HG03025 (cell line): Measurements from ENCODE around the gene ETV3L.

ENCODE experiments used
- ATAC-seq: cut with Tn5 transposase; IDR thresholded peaks from one replicate; pipeline ENCODE4 v1.9.1; 2021; ENCODE audit warnings: mild to moderate bottlenecking, moderate library complexity; ENCODE audit not compliant: unreplicated experiment, low FRiP score

Gene ETV3L

DNA sequence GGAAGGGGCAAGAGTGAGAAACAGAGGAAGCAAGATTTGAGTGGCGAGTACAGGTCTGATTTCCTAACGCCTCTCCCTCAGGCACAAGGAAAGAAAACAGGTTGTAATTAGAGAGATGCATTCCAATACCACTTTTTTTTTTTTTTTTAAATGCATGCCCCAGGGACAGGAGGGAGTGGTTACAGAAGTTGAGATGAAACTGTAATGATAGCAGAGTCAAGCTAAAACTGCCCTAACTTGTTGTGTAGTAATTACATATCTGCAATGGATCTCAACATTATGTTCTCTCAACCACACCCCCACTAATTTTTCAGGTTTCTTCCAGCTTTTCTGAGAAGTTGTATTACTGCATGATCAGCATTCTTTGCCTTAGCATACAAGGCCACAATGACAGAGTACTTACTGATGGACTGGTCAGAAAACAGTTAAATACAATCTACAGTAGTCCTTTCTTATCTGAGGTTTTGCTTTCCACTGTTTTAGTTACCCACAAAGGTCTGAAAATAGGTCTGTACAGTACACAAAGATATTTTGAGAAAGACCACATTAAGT is 33.1 kb upstream of the ETV3L start:
- ATAC-seq, result no peak

GRCh38 chr1:157132111-157132510 is 32.5 kb upstream of the ETV3L start:
- no peak for ATAC-seq

DNA sequence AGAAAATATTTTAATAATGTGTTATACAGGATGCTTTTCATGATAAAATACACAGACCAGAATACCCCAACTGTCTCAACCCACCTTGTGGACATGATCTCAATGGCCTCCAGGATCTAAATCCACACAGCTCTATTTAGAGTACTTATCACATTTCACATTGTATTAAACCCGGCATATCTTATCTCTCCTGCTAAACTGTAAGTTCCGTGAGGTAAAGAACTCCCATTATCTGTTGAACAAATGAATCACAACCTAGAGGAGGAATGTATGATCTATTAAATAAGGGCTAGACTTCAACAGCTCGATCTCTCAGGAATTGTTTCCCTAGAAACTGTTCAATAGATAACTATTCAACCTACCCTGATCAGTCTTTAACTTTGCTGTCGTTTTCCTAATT is 31.7 kb upstream of the ETV3L start:
- no peak for ATAC-seq

DNA sequence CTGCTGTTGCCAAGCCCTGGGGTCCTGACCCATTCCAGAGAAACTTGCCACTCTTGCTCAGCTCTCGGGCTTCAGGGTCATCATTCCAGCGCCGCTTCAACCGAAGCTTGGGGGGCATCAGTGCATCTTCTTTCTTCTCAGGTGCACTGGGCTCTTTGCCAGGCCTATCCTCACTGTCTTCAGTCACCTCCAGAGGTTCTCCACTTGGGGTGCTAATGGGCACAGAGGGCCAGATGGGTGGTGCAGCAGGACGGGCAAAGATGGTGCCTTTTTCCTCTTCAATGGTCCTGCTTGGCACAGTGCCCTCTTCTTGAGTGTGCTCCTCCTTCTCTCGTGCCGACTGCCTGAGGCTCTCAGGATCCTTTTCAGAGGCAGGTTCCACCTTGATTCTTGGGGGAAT is 25.2 kb upstream of the ETV3L start:
- ATAC-seq, result no peak

- no peak for ATAC-seq
Observed at GRCh38 chr1:157119448-157119847, 19.8 kb upstream of the ETV3L start.

DNA sequence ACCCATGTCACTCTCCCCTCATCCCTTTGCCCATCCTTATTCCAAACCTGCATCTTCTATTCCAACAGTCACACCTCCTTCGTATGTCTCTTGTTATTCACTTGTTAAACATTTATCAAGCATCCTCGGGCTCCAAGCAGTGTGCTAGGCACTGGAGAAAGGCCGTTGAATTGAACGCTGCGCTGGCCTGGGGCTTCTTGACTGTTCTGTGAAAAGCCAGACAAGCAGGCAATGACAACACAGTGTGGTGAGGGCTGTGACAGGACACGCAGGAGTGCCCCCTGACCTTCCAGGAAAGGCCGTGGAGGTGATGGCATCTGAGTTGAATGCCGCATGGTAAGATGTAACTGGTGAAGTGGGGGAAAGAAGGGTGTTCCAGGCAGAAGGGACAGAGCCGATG is 19.4 kb upstream of the ETV3L start:
- no peak for ATAC-seq

GRCh38 chr1:157117527-157118057 is 18.0 kb upstream of the ETV3L start:
- ATAC-seq, result no peak

DNA sequence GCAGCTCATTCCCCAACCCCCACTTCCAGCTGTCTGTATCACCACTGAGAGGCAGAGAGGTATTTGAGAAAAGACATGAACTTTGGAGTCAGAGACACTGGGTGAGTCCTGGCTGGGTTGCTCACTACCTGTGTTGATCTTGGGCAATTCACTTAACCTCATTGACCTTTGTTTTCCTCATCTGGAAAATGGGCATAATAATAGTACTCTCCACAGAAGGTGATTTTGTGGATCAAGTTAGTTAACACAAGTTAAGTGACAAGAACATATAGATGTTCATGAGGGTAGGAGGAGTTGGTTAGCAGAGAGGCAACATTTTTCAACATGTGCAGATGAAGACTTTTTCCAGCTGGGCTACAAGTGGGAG is 17.1 kb upstream of the ETV3L start:
- no peak for ATAC-seq

DNA sequence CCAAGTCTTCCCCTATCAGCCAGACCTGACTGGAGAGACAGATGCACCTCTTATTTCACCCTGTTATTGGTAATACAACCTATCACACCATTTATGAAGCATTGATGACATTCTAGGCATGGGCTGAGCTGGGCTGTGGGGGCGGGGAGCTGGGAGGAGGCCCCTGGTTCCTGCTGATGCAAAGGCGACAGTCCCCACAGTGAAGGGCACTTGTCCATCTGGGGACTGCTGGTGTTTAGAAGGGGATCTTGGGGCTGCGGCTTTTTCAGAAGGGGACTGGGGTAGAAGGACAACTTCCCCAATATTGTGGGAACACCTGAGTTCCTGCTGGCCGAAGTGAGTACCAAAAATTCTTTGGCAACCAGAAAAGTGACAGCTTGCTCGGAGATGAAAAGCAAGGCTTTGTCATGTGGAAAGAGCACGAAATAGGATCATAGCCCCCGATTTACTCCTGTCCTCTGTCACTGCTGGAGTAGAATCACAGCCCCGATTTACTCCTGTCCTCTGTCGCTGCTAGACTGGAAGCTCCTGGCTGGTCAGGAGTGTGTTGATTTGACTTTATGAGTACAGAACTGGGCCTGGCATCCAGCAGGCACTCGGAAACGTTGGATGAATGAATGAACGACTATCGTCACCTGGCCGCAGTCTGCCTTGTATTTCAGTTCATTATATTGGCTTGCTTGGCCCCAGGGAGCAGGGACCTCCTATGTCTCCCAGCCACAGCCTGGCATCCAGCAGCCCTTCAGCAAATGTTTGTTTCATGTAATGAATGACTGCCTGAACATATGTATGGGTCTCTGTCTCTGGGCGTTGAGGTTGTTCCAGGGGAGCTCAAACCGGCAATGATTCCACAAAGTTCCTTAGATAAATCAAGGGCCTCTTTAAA is 16.5 kb upstream of the ETV3L start:
- ATAC-seq, result no peak

DNA sequence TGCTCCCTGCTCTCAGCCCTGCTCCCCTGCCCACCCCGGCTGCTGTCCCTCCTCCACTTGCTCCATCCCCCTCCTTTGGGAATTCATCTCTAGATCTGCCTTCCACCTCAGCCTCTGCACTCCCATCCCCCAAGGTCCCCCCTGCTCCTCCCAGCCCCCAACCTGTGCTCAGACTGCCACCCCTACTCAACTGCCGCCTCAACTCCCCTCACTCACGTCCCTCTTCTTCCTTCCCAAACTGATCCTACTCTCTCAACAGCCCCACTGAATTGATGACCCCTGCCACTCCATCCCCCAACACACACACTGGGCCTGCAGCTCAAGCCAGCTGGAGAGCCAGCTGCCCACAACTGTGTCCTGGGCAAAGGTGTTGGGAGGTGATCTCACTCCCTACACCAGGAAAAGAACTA is 15.8 kb upstream of the ETV3L start:
- no peak for ATAC-seq

GRCh38 chr1:157114183-157115121 is 14.8 kb upstream of the ETV3L start:
- ATAC-seq, result no peak

GRCh38 chr1:157113631-157114030 is 14.0 kb upstream of the ETV3L start:
- ATAC-seq, result no peak

DNA sequence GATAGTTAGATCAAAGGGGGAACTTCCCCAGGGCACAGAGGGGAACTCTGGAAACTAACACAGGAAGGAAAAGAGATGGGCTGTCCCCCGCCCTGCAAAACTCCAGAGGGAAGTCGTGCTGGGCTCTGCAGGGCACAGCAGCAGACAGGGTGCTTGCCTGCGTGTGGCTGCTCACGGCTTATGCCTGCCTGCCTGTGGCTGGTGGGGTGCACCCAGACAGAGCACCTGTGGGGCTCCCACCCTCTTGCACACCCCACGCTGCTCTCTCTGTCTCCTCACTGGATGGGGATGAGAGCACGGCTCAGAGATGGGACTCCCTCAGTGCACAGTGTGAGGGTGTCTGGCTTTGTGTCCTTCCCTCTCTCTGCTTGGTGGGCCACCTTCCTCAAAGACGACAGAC is 13.5 kb upstream of the ETV3L start:
- no peak for ATAC-seq

GRCh38 chr1:157112186-157112867 is 12.7 kb upstream of the ETV3L start:
- no peak for ATAC-seq

DNA sequence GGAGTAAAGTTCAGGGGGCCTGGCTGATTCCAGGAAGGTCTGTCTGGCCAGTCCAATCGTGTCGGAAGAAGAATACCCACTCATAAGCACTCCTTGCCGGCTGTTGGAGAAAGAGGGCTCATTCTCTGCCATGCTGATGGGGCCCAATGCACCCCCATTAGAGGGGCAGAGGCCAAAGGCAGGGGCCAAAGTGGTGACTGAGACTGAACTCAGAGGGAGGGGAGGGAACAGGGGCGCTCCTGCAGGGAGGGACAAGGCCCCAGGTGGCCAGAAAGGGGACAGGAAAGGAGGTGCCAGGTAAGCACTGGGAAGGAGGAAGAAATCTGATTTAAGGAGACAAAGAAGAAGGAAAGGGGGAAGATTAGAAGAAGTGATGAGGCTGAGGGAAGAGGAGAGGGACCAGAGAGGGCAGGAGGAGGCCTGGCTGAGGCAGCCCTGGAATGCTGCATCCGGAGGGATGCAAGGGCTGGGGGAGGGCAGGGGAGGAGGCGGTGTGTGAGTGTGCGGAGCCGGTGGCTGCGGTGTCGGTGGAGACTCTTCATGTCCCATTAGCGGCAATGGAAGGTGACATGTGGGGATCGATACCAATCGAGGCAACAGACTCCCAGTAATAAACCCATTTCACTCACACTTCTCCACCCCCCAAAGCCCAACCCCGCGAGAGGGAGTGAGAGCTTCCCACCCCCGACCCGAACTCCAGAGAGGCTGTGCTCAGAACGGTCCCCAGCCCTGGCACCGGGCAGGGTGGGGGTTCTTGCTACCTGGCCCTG is 12.0 kb upstream of the ETV3L start:
- ATAC-seq, result no peak

DNA sequence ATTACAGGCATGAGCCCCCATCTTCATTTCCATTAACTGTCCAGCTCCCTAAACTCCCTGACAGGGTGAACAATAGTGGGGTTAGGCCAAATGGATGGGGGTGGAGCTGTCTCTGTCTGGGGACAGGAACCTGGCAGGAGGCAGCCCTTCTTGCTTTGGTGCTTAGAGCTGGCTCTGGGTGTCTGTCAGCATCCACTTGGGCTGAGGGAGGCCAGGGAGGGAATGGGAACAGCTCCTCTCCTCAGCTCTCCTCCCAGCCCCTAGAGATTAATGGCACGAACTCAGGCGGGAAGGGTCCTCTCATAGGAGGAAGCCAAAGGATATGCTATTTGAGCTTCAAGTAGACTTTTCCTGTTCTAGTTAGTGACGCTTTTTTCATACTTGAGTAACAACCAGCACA is 11.1 kb upstream of the ETV3L start:
- no peak for ATAC-seq

DNA sequence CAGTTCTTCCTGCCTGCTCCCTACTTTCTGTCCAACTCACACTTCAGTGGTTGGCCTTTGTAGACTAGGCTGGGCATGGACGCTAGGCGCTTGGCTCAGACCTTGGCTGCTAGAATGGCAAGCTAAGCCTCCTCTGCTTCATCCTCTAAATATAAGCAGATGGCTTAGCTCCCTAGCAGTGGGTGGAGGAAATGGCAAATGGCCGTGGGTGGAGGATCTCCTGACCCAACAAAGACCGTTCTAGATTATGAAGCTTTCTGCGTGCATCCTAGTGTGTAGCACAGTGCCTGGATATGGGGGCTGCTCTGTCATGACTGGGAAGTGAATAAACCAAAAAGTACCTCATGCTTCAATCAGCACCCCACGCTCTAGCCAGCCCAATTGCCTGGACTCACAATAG is 10.4 kb upstream of the ETV3L start:
- no peak for ATAC-seq

GRCh38 chr1:157108448-157108847 is 8.8 kb upstream of the ETV3L start:
- ATAC-seq, result no peak

DNA sequence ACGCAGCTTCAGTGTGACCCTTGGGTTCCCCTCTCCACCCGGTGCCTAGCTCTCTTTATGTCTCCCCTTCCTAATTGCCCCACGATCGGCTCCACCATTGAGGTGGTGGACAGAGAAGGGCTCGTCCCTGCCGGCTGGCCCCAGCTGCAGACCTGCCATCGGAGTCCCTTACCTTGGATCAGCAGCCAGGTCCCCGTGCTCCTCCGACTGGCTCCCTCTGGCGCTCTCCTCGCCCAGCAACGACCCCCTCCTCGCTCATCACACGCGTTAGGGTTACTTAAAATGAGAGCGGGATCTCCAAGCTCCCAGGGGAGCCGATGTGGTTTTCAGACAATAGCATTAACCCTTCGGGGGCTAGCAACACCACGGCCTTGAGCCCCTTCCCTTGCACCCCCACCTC is 8.1 kb upstream of the ETV3L start:
- ATAC-seq, result no peak

GRCh38 chr1:157106813-157107189 is 7.2 kb upstream of the ETV3L start:
- ATAC-seq, result no peak
